Measurements from ENCODE around the gene RNASEL.

GRCh38 chr1:182575540-182576149, 13.4 kb downstream of the RNASEL start:
- TF ChIP-seq, protein P1, sequence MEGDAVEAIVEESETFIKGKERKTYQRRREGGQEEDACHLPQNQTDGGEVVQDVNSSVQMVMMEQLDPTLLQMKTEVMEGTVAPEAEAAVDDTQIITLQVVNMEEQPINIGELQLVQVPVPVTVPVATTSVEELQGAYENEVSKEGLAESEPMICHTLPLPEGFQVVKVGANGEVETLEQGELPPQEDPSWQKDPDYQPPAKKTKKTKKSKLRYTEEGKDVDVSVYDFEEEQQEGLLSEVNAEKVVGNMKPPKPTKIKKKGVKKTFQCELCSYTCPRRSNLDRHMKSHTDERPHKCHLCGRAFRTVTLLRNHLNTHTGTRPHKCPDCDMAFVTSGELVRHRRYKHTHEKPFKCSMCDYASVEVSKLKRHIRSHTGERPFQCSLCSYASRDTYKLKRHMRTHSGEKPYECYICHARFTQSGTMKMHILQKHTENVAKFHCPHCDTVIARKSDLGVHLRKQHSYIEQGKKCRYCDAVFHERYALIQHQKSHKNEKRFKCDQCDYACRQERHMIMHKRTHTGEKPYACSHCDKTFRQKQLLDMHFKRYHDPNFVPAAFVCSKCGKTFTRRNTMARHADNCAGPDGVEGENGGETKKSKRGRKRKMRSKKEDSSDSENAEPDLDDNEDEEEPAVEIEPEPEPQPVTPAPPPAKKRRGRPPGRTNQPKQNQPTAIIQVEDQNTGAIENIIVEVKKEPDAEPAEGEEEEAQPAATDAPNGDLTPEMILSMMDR (IDR thresholded peaks at IDR 0.05), result no peak
- TF ChIP-seq POLR2AphosphoS5 (IDR thresholded peaks at IDR 0.05) (no peak), EP300 (IDR thresholded peaks at IDR 0.05) (no peak)

Data from upper lobe of left lung (tissue), 4 donors.